Measurements from ENCODE around the gene INSL6.

The INSL6 gene

DNA sequence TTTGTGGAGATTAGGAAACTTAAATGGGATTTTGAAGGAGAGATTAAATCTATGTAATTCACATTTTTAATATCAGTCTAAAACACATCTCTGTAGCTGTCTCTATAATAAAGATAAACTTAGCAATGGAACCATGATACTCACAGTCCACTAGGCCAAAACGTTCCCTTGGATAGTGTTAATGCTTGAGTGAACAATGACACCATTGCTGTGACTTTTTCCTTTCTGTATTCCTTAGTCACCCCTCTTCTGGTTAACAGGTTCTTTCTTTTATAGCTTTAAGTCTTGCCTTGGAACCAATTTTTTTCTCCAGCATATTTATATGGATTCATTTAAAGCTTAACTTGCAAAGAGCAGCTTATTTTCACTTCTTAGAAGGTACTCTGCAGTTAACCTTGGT is 63.3 kb downstream of the INSL6 start:
- Histone ChIP-seq H3K36me3 (ENCODE audit: insufficient read depth, low read length) (no peaks in the 10 kb centered on the region), H3K9me2 (ENCODE audit: low read depth, low read length) (no peaks in the 10 kb centered on the region), H3K4me2 (ENCODE audit: low read length) (no peak overlapping the region), H2AFZ (ENCODE audit: low read length) (no peak overlapping the region), H3F3A (ENCODE audit: insufficient read depth, low read length) (no peaks in the 10 kb centered on the region; the same call in 1 of the 2 replicates), H3K9ac (ENCODE audit: low read length) (no peak overlapping the region), H3K27me3 (ENCODE audit: insufficient read depth, low read length) (no peaks in the 10 kb centered on the region), H3K79me2 (ENCODE audit: insufficient read depth, low read length) (no peaks in the 10 kb centered on the region), H3K27ac (ENCODE audit: low read depth, low read length, poor library complexity, severe bottlenecking) (no peak overlapping the region), H3K4me1 (ENCODE audit: insufficient read depth, low read length, severe bottlenecking) (no peaks in the 10 kb centered on the region), H4K20me1 (ENCODE audit: insufficient read depth, low read length) (no peaks in the 10 kb centered on the region), H3K4me3 (ENCODE audit: low read depth, low read length, poor library complexity, severe bottlenecking) (no peak overlapping the region), H3K9me3 (ENCODE audit: low read length) (no peaks in the 10 kb centered on the region)
- TF ChIP-seq, protein P1, sequence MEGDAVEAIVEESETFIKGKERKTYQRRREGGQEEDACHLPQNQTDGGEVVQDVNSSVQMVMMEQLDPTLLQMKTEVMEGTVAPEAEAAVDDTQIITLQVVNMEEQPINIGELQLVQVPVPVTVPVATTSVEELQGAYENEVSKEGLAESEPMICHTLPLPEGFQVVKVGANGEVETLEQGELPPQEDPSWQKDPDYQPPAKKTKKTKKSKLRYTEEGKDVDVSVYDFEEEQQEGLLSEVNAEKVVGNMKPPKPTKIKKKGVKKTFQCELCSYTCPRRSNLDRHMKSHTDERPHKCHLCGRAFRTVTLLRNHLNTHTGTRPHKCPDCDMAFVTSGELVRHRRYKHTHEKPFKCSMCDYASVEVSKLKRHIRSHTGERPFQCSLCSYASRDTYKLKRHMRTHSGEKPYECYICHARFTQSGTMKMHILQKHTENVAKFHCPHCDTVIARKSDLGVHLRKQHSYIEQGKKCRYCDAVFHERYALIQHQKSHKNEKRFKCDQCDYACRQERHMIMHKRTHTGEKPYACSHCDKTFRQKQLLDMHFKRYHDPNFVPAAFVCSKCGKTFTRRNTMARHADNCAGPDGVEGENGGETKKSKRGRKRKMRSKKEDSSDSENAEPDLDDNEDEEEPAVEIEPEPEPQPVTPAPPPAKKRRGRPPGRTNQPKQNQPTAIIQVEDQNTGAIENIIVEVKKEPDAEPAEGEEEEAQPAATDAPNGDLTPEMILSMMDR (IDR thresholded peaks at IDR 0.05; ENCODE audit: low read length): no peak
- TF ChIP-seq EZH2 (IDR thresholded peaks at IDR 0.05; ENCODE audit: borderline replicate concordance, low read length): no peak

DNA sequence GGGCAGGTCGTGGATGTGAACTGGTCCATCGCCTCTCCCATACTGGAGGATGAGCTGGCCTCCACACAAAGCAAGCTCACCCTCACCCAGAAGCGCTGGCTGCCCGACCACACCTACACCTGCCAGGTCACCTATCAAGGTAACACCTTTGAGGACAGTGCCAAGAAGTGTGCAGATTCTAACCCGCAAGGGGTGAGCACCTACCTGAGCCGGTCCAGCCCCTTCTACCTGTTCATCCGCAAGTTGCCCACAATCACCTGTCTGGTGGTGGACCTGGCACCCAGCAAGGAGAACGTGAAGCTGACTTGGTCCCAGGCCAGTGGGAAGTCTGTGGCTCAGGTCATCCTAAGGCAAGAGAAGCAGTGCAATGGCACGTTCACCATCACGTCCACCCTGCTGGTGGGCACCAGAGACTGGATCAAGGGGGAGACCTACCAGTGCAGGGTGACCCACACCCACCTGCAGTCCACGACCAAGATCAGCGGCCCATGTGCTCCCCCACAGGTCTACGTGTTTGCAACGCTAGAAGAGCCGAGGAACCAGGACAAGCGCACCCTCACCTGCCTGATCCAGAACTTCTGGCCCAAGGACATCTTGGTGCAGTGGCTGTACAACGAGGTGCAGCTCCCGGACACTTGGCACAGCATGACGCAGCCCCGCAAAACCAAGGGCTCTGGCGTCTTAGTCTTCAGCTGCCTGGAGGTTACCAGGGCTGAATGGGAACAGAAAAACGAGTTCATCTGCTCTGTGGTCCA is 71.3 kb downstream of the INSL6 start:
- H3K79me2 ChIP-seq (ENCODE audit: insufficient read depth, low read length): no peaks in the 10 kb centered on the region
- no peaks in the 10 kb centered on the region for H3K9me3 ChIP-seq (ENCODE audit: low read length)
- H3K27ac ChIP-seq (ENCODE audit: low read depth, low read length, poor library complexity, severe bottlenecking): no peak overlapping the region
- no peaks in the 10 kb centered on the region for H3K9me2 ChIP-seq (ENCODE audit: low read depth, low read length)
- H3F3A ChIP-seq (ENCODE audit: insufficient read depth, low read length): no peaks in the 10 kb centered on the region
- no peaks in the 10 kb centered on the region for H3K27me3 ChIP-seq (ENCODE audit: insufficient read depth, low read length)
- H3K4me2 ChIP-seq (ENCODE audit: low read length): no peak overlapping the region
- no peaks in the 10 kb centered on the region for H3K36me3 ChIP-seq (ENCODE audit: insufficient read depth, low read length)
- H3K4me3 ChIP-seq (ENCODE audit: low read depth, low read length, poor library complexity, severe bottlenecking): no peak overlapping the region
- H2AFZ ChIP-seq (ENCODE audit: low read length): no peak overlapping the region
- H3K4me1 ChIP-seq (ENCODE audit: insufficient read depth, low read length, severe bottlenecking): no peaks in the 10 kb centered on the region
- no peak overlapping the region for H3K9ac ChIP-seq (ENCODE audit: low read length)
- no peaks in the 10 kb centered on the region for H4K20me1 ChIP-seq (ENCODE audit: insufficient read depth, low read length)
- no peak for TF ChIP-seq EZH2 (IDR thresholded peaks at IDR 0.05; ENCODE audit: borderline replicate concordance, low read length)
- TF ChIP-seq, protein P1 (IDR thresholded peaks at IDR 0.05; ENCODE audit: low read length): no peak

Measured in OCI-LY1 (cell line).